Measurements from ENCODE around the gene DCUN1D3. TPM values are rescaled to one million over a fixed set of nuclear protein-coding genes. Genes with fewer than 3 reads are reported as not detected.

The DCUN1D3 gene
- polyA plus RNA-seq, 1 donor (not counting 4 experiments of a cell fraction or from before 2014, with no cell fraction given) = 9.4 TPM

- Histone ChIP-seq H3K79me2 (ENCODE audit: control insufficient read depth, insufficient read depth, low read length) (no peaks in the 10 kb centered on the region), H2AFZ (ENCODE audit: control insufficient read depth, low read length) (no peak overlapping the region), H3K27me3 (ENCODE audit: control insufficient read depth, extremely low read depth, insufficient read depth, low read length) (no peaks in the 10 kb centered on the region), H3K4me2 (ENCODE audit: control insufficient read depth, extremely low read depth, insufficient read depth, low read depth, low read length) (no peak overlapping the region), H3K4me3 (ENCODE audit: control insufficient read depth in 2 of 3, extremely low read depth in 1 of 3, insufficient read depth in 2 of 3, low read depth in 1 of 3, low read length in 3 of 3) (no peak overlapping the region), H3K9me3 (ENCODE audit: control insufficient read depth, low read depth, low read length) (no peaks in the 10 kb centered on the region), H3K4me1 (ENCODE audit: control insufficient read depth, extremely low read depth, insufficient read depth, low read length) (peaks cover 33% of the 10 kb centered on the region), H3K36me3 (ENCODE audit: control insufficient read depth in 2 of 2, extremely low read depth in 1 of 2, insufficient read depth in 2 of 2, low read length in 2 of 2) (peaks cover 5 to 7% of the 10 kb centered on the region in 2 experiments), H3K9me1 (ENCODE audit: control insufficient read depth, extremely low read depth, insufficient read depth, low read length) (no peaks in the 10 kb centered on the region), H4K20me1 (ENCODE audit: control insufficient read depth, extremely low read depth, insufficient read depth, low read length) (no peaks in the 10 kb centered on the region), H3K27ac (ENCODE audit: control insufficient read depth, insufficient read depth, low read length) (peak overlapping the region; percentile 39), H3K9ac (ENCODE audit: control insufficient read depth, extremely low read depth, insufficient read depth, low read length) (peak overlapping the region; percentile 13)
- DNase-seq (ENCODE audit: low read depth, low spot score) = no peak
- TF ChIP-seq, protein P1, sequence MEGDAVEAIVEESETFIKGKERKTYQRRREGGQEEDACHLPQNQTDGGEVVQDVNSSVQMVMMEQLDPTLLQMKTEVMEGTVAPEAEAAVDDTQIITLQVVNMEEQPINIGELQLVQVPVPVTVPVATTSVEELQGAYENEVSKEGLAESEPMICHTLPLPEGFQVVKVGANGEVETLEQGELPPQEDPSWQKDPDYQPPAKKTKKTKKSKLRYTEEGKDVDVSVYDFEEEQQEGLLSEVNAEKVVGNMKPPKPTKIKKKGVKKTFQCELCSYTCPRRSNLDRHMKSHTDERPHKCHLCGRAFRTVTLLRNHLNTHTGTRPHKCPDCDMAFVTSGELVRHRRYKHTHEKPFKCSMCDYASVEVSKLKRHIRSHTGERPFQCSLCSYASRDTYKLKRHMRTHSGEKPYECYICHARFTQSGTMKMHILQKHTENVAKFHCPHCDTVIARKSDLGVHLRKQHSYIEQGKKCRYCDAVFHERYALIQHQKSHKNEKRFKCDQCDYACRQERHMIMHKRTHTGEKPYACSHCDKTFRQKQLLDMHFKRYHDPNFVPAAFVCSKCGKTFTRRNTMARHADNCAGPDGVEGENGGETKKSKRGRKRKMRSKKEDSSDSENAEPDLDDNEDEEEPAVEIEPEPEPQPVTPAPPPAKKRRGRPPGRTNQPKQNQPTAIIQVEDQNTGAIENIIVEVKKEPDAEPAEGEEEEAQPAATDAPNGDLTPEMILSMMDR (optimal IDR thresholded peaks at IDR 0.05 in 1 of 3, IDR thresholded peaks at IDR 0.05 in 1 of 3, conservative IDR thresholded peaks at IDR 0.05 in 1 of 3; ENCODE audit: extremely low read depth in 1 of 3, insufficient read depth in 2 of 3, low read length in 3 of 3) = no peak
- no peak for TF ChIP-seq EZH2 (IDR thresholded peaks at IDR 0.05; ENCODE audit: low read length)
- no peak for FAIRE-seq
- dilution Hi-C loops (cut with MboI; ENCODE audit: extremely low pct_ligation_motif_present, low sequenced_read_pairs) = no loop called here
These were observed 49.2 kb downstream of the DCUN1D3 start for GRCh38 chr16:20850981-20851380.

GRCh38 chr16:20849589-20850390, 50.4 kb downstream of the DCUN1D3 start:
- DNase-seq (ENCODE audit: low read depth, low spot score) (no peak), FAIRE-seq (peak; percentile 89)
- Histone ChIP-seq H3K27ac (ENCODE audit: control insufficient read depth, insufficient read depth, low read length) (peak overlapping the region; percentile 33), H3K9me3 (ENCODE audit: control insufficient read depth, low read depth, low read length) (no peaks in the 10 kb centered on the region), H3K4me2 (ENCODE audit: control insufficient read depth, extremely low read depth, insufficient read depth, low read depth, low read length) (no peak overlapping the region), H3K9me1 (ENCODE audit: control insufficient read depth, extremely low read depth, insufficient read depth, low read length) (no peaks in the 10 kb centered on the region), H2AFZ (ENCODE audit: control insufficient read depth, low read length) (no peak overlapping the region), H3K79me2 (ENCODE audit: control insufficient read depth, insufficient read depth, low read length) (no peaks in the 10 kb centered on the region), H3K4me1 (ENCODE audit: control insufficient read depth, extremely low read depth, insufficient read depth, low read length) (peaks cover 33% of the 10 kb centered on the region), H3K36me3 (ENCODE audit: control insufficient read depth in 2 of 2, extremely low read depth in 1 of 2, insufficient read depth in 2 of 2, low read length in 2 of 2) (peaks cover 2% of the 10 kb centered on the region in 2 experiments), H3K4me3 (ENCODE audit: control insufficient read depth in 2 of 3, extremely low read depth in 1 of 3, insufficient read depth in 2 of 3, low read depth in 1 of 3, low read length in 3 of 3) (no peak overlapping the region), H3K27me3 (ENCODE audit: control insufficient read depth, extremely low read depth, insufficient read depth, low read length) (no peaks in the 10 kb centered on the region), H4K20me1 (ENCODE audit: control insufficient read depth, extremely low read depth, insufficient read depth, low read length) (no peaks in the 10 kb centered on the region), H3K9ac (ENCODE audit: control insufficient read depth, extremely low read depth, insufficient read depth, low read length) (no peak overlapping the region)
- dilution Hi-C loops (cut with MboI; ENCODE audit: extremely low pct_ligation_motif_present, low sequenced_read_pairs) = no loop called here
- TF ChIP-seq EZH2 (IDR thresholded peaks at IDR 0.05; ENCODE audit: low read length) = no peak
- TF ChIP-seq, protein P1 (optimal IDR thresholded peaks at IDR 0.05 in 1 of 3, IDR thresholded peaks at IDR 0.05 in 1 of 3, conservative IDR thresholded peaks at IDR 0.05 in 1 of 3; ENCODE audit: extremely low read depth in 1 of 3, insufficient read depth in 2 of 3, low read length in 3 of 3) = peak; percentile 90 to 99 (median 94)

All from keratinocyte (primary cell).